Measurements from ENCODE around the gene IFITM10.

IFITM10 gene

GRCh38 chr11:1750481-1750839, at the start of gene IFITM10:
IFITM10 (minus strand) TSS chr11:1750595; CDS start chr11:1750442, 153 bp downstream.
- TF ChIP-seq GATA2 (IDR thresholded peaks at IDR 0.05; ENCODE audit: low read depth, low read length) (no peak), GATA3 (IDR thresholded peaks at IDR 0.05; ENCODE audit: low read depth, low read length) (no peak)

- TF ChIP-seq GATA3 (IDR thresholded peaks at IDR 0.05; ENCODE audit: low read depth, low read length) (no peak), GATA2 (IDR thresholded peaks at IDR 0.05; ENCODE audit: low read depth, low read length) (no peak)
Observed at GRCh38 chr11:1797391-1798125, 47.2 kb upstream of the IFITM10 start.

- TF ChIP-seq GATA3 (IDR thresholded peaks at IDR 0.05; ENCODE audit: low read depth, low read length) (no peak), GATA2 (IDR thresholded peaks at IDR 0.05; ENCODE audit: low read depth, low read length) (peak; percentile 54; the same call in 1 of the 2 replicates)
Observed at GRCh38 chr11:1796413-1797011, 46.1 kb upstream of the IFITM10 start.

DNA sequence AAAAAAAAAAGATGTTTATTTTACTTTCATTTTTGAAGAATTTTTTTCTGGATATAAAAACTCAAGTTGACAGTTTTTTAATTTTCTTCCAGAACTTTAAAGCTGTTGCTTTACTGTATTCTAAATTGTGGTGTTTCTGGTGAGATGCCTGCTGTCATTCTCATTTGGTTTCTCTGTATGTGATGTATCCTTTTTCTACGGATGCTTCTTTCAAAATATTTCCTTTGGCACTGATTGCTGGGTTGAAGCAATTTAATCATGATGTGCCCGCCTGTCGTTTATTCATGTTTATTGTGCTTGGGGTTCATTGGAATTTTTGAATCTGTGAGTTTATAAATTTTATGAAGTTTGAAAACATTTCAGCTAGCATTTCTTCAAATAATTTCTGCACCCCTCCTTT, 42.7 kb upstream of the IFITM10 start:
- TF ChIP-seq GATA2 (IDR thresholded peaks at IDR 0.05; ENCODE audit: low read depth, low read length), result no peak
- TF ChIP-seq GATA3 (IDR thresholded peaks at IDR 0.05; ENCODE audit: low read depth, low read length), result no peak

DNA sequence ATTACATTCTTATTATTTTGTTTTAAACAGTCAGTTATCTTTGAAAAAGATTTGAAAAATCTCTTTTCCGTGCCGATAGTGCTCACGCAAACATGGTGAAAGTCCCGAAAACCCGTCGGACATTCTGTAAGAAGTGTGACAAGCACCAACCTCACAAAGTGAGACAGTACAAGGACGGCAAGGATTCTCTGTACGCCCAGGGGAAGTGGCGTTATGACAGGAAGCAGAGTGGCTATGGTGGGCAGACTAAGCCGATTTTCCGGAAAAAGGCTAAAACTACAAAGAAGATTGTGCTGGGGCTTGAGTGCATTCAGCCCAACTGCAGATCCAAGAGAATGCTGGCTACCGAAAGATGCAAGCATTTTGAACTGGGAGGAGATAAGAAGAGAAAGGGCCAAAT, 42.1 kb upstream of the IFITM10 start:
- no peak for TF ChIP-seq GATA2 (IDR thresholded peaks at IDR 0.05; ENCODE audit: low read depth, low read length)
- TF ChIP-seq GATA3 (IDR thresholded peaks at IDR 0.05; ENCODE audit: low read depth, low read length), result no peak

GRCh38 chr11:1791912-1792311, 41.5 kb upstream of the IFITM10 start:
- TF ChIP-seq GATA2 (IDR thresholded peaks at IDR 0.05; ENCODE audit: low read depth, low read length) (no peak), GATA3 (IDR thresholded peaks at IDR 0.05; ENCODE audit: low read depth, low read length) (no peak)

GRCh38 chr11:1786466-1786865, 36.1 kb upstream of the IFITM10 start:
- TF ChIP-seq GATA3 (IDR thresholded peaks at IDR 0.05; ENCODE audit: low read depth, low read length), result no peak
- no peak for TF ChIP-seq GATA2 (IDR thresholded peaks at IDR 0.05; ENCODE audit: low read depth, low read length)

- TF ChIP-seq GATA3 (IDR thresholded peaks at IDR 0.05; ENCODE audit: low read depth, low read length) (no peak), GATA2 (IDR thresholded peaks at IDR 0.05; ENCODE audit: low read depth, low read length) (no peak)
Observed at GRCh38 chr11:1785749-1786413, 35.5 kb upstream of the IFITM10 start.

DNA sequence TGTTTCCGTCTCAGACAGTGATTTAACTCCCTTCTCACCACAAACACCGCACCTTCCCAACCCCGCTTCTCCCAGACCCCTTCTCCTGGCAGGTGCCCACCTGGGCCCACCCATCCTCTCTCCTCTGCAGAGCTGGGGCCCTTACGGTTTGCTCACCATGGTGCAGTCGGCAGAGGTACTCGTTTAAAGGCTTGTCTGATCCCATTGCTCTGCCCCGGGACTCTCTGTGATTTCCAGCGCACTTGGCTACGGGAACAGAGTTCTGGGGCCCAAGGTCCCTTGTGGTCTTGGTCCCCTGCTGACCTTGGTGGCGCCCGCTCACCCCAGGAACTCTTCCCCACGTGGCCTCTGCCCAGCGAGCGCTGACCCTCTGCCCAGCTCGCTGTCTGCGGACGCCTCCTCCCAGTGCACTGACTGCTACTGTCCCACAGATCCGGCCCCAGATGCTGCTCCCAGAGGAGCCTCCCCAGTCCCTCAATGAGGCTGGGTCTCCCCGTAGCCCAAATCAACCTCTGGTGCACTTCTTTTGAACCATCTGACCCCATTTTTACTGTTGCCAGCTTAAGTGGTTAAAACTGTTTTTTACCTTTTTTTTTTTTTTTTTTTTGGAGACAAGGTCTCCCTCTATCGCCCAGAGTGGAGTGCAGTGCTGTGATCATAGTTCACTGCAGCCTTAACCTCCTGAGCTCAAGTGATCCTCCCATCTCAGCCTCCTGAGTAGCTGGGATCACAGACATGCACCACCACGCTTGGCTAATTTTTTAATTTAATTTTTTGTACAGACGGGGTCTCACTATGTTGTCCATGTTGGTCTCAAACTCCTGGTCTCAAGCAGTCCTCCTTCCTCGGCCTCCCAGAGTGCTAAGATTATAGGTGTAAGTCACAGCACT, 34.6 kb upstream of the IFITM10 start:
- TF ChIP-seq GATA3 (IDR thresholded peaks at IDR 0.05; ENCODE audit: low read depth, low read length) (no peak), GATA2 (IDR thresholded peaks at IDR 0.05; ENCODE audit: low read depth, low read length) (no peak)

- TF ChIP-seq GATA2 (IDR thresholded peaks at IDR 0.05; ENCODE audit: low read depth, low read length), result no peak
- no peak for TF ChIP-seq GATA3 (IDR thresholded peaks at IDR 0.05; ENCODE audit: low read depth, low read length)
Observed at GRCh38 chr11:1783725-1784529, 33.5 kb upstream of the IFITM10 start.

- TF ChIP-seq GATA3 (IDR thresholded peaks at IDR 0.05; ENCODE audit: low read depth, low read length) (no peak), GATA2 (IDR thresholded peaks at IDR 0.05; ENCODE audit: low read depth, low read length) (no peak)
Observed at GRCh38 chr11:1782831-1783724, 32.7 kb upstream of the IFITM10 start.

DNA sequence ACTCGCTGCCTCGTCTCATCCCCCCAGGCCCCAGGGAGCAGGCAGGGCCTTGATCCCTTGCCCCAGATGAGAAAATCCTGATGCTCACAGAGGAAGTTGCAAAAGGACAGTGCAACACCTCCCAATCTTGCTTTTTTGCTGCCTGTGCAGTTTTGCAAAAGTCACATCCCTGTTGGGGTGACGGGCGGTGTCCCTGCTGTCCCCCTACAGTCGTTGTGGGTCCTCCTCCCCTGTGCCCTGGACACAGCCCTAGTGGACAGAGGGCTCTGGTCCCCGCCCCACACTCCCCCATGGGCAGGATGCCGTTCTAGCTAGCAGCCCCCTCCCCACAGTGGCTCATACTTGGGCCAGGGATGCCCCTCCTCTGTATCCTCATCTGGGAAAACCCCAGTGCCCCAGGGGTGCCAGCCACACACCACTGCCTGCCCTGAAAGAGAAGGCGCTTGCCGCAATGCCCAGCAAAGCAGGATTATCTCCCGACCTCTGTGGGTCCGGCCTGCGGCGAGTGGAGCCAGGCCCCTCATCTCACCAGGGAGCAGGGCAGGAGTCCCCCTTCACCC, 31.7 kb upstream of the IFITM10 start:
- no peak for TF ChIP-seq GATA2 (IDR thresholded peaks at IDR 0.05; ENCODE audit: low read depth, low read length)
- TF ChIP-seq GATA3 (IDR thresholded peaks at IDR 0.05; ENCODE audit: low read depth, low read length), result no peak
